Measurements from ENCODE around the gene ZNF200. TPM values are rescaled to one million over a fixed set of nuclear protein-coding genes. Genes with fewer than 3 reads are reported as not detected.

The ZNF200 gene
- total RNA-seq, 2 donors from 2014 or later, result 14.8 to 15.5 TPM

- no peaks in the 10 kb centered on the region for H3K9me3 Mint-ChIP-seq
- ATAC-seq (replicated peaks in 1 of 2) (no peak), DNase-seq (no peak)
- H3K27ac Mint-ChIP-seq, result peak overlapping the region; percentile 85
- peaks cover 34% of the 10 kb centered on the region for H3K4me1 Mint-ChIP-seq (ENCODE audit: low read depth)
- H3K4me3 Mint-ChIP-seq, result peak overlapping the region; percentile 90 to 94
- H3K27me3 Mint-ChIP-seq (ENCODE audit: low read depth), result peaks cover 65% of the 10 kb centered on the region
- H3K36me3 Mint-ChIP-seq (ENCODE audit: insufficient read depth in 2 of 2), result no peaks in the 10 kb centered on the region
Measured at GRCh38 chr16:3174618-3175148, 60.3 kb downstream of the ZNF200 start.

GRCh38 chr16:3173892-3174617 is 60.9 kb downstream of the ZNF200 start:
- ATAC-seq (replicated peaks in 1 of 2), result peak; percentile 9 to 15
- peak overlapping the region; percentile 85 for H3K27ac Mint-ChIP-seq
- H3K4me1 Mint-ChIP-seq (ENCODE audit: low read depth), result peaks cover 34% of the 10 kb centered on the region
- no peaks in the 10 kb centered on the region for H3K36me3 Mint-ChIP-seq (ENCODE audit: insufficient read depth in 2 of 2)
- peak; percentile 44 to 63 for DNase-seq
- H3K4me3 Mint-ChIP-seq, result peak overlapping the region; percentile 90 to 94
- peaks cover 65% of the 10 kb centered on the region for H3K27me3 Mint-ChIP-seq (ENCODE audit: low read depth)
- no peaks in the 10 kb centered on the region for H3K9me3 Mint-ChIP-seq

Other genes starting within 250 kb of the ZNF200 start
- under 1 TPM in 1 of 2 donors, not detected in 1; 0.14 TPM for gene CLDN9, start 222.2 kb downstream of the ZNF200 start, total RNA-seq
- gene CLDN6, start 217.0 kb downstream of the ZNF200 start, total RNA-seq, result not detected
- 1 to 10 TPM; 3.9 to 4.0 TPM for gene TNFRSF12A, start 214.8 kb downstream of the ZNF200 start, total RNA-seq
- gene HCFC1R1, start 211.2 kb downstream of the ZNF200 start, total RNA-seq, result 10 to 100 TPM; 27.6 to 32.8 TPM
- gene THOC6, start 211.1 kb downstream of the ZNF200 start, total RNA-seq, result 10 to 100 TPM; 49.1 to 50.9 TPM
- gene BICDL2, start 198.2 kb downstream of the ZNF200 start, total RNA-seq, result under 1 TPM in 1 of 2 donors, not detected in 1; 0.30 TPM
- 1 to 10 TPM; 2.3 to 5.2 TPM for gene MMP25, start 188.6 kb downstream of the ZNF200 start, total RNA-seq
- 1,000 to 10,000 TPM; 1,427 to 2,251 TPM for gene IL32, start 169.5 kb downstream of the ZNF200 start, total RNA-seq
- gene ZSCAN10, start 135.9 kb downstream of the ZNF200 start, total RNA-seq, result under 1 TPM; 0.28 to 0.48 TPM
- gene ZNF205, start 122.6 kb downstream of the ZNF200 start, total RNA-seq, result under 1 TPM; 0.12 to 0.28 TPM
- 10 to 100 TPM; 12.2 to 16.3 TPM for gene ZNF213, start 100.1 kb downstream of the ZNF200 start, total RNA-seq
- under 1 TPM in 1 of 2 donors, not detected in 1; 0.35 TPM for gene OR1F1, start 47.0 kb downstream of the ZNF200 start, total RNA-seq
- gene MEFV, start 21.5 kb upstream of the ZNF200 start, total RNA-seq, result under 1 TPM; 0.14 to 0.21 TPM
- 10 to 100 TPM; 26.0 to 30.7 TPM for gene ZNF263, start 48.3 kb upstream of the ZNF200 start, total RNA-seq
- gene TIGD7, start 70.3 kb upstream of the ZNF200 start, total RNA-seq, result 10 to 100 TPM in 1 of 2 donors, 1 to 10 TPM in 1; 10.0 to 10.3 TPM
- gene ZNF75A, start 70.3 kb upstream of the ZNF200 start, total RNA-seq, result 10 to 100 TPM; 28.3 to 40.4 TPM
- not detected for gene OR2C1, start 120.7 kb upstream of the ZNF200 start, total RNA-seq
- gene ZSCAN32, start 165.8 kb upstream of the ZNF200 start, total RNA-seq, result 10 to 100 TPM; 17.8 to 20.5 TPM
- 10 to 100 TPM; 11.4 to 12.2 TPM for gene ZNF174, start 166.1 kb upstream of the ZNF200 start, total RNA-seq
- 1 to 10 TPM; 3.8 to 4.5 TPM for gene ZNF597, start 208.3 kb upstream of the ZNF200 start, total RNA-seq
- gene NAA60, start 208.5 kb upstream of the ZNF200 start, total RNA-seq, result 10 to 100 TPM; 58.5 to 69.7 TPM